A673 (cell line): Measurements from ENCODE around the gene PSMG4.

ENCODE experiments used
- CTCF ChIP-seq: fragments of 300-800, 200-600 bp; sonication (generic); conservative IDR thresholded peaks from 2 replicates; pipeline ENCODE4 v1.5.1; 2017; ENCODE audit warnings: low read depth, mild to moderate bottlenecking, antibody characterized with exemption, low read length, moderate library complexity, mixed read lengths
- EZH2 ChIP-seq: fragments of 200-600 bp; sonication (generic); IDR thresholded peaks from 2 replicates; pipeline ENCODE4 v1.6.1; 2017; ENCODE audit warnings: borderline replicate concordance, low read depth, mild to moderate bottlenecking, mixed read lengths, antibody characterized with exemption, low read length; ENCODE audit not compliant: poor library complexity, severe bottlenecking

DNA sequence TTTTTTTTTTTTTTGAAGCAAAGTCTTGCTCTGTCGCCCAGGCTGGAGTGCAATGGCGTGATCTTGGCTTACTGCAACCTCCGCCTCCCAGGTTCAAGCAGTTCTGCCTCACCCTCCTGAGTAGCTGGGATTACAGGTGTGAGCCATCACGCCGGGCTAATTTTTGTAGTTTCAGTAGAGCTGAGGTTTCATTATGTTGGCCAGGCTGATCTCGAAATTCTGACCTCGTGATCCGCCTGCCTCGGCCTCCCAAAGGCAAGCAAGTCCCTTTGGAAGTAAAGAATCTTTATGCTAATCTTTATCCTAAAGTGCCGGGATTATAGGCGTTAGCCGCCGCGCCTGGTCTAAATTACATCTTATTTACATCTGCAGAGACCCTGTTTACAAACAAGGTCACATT is 1.5 kb downstream of the PSMG4 start:
- TF ChIP-seq CTCF: no peak
- TF ChIP-seq EZH2: no peak
